PFSK-1 (cell line): ENCODE data around the gene ADGRA1.

Source experiments
- FOXP2 ChIP-seq: optimal IDR thresholded peaks from 2 replicates; pipeline ENCODE3; 2011; ENCODE audit warnings: borderline replicate concordance, control low read depth, inconsistent platforms; ENCODE audit not compliant: insufficient read depth; ENCODE audit errors: extremely low read length, extremely low read depth
- POLR2AphosphoS5 ChIP-seq: IDR thresholded peaks from 2 replicates; pipeline ENCODE4 v1.6.1; 2012; ENCODE audit warnings: low read depth, mild to moderate bottlenecking, control low read depth, low read length, moderate library complexity
- SIN3A ChIP-seq: IDR thresholded peaks from 2 replicates; pipeline ENCODE4 v1.6.1; 2012; ENCODE audit warnings: mild to moderate bottlenecking, low read length, moderate library complexity, borderline replicate concordance; ENCODE audit not compliant: insufficient read depth
- TAF1 ChIP-seq: IDR thresholded peaks from 2 replicates; pipeline ENCODE4 v1.6.1; 2012; ENCODE audit warnings: low read length, control low read depth, borderline replicate concordance; ENCODE audit not compliant: insufficient read depth
- TF ChIP-seq, protein P1 (sequence below), 2 experiments: IDR thresholded peaks; 2 replicates each; pipeline versions ENCODE4 v1.6.1 to v1.8.0; 2011 to 2012; ENCODE audit warnings: low read depth in 2 of 2, low read length in 2 of 2, control low read depth in 1 of 2, inconsistent platforms in 1 of 2, mild to moderate bottlenecking in 1 of 2, moderate library complexity in 1 of 2; ENCODE audit not compliant: insufficient read depth in 1 of 2

The ADGRA1 gene

DNA sequence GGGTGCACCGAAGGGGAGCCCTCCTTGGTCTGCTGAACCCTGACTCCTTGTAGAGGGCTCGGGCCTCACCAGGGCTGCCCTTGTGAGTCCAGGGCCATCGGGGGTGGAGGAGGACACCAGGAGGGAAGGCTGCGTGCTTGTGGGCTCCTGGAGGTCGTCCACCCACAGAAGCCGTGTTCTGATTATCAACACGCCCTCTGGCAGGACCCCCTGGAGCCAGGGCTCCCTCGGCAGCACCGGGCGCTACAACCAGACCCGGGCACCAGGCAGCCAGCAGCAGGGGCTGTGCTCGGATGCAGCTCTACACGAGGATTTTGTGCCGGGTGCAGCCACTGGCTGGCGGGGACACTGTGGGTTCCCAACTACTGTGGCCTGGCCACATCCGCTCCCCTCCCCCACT, 6.1 kb upstream of the ADGRA1 start:
- TF ChIP-seq, protein P1, sequence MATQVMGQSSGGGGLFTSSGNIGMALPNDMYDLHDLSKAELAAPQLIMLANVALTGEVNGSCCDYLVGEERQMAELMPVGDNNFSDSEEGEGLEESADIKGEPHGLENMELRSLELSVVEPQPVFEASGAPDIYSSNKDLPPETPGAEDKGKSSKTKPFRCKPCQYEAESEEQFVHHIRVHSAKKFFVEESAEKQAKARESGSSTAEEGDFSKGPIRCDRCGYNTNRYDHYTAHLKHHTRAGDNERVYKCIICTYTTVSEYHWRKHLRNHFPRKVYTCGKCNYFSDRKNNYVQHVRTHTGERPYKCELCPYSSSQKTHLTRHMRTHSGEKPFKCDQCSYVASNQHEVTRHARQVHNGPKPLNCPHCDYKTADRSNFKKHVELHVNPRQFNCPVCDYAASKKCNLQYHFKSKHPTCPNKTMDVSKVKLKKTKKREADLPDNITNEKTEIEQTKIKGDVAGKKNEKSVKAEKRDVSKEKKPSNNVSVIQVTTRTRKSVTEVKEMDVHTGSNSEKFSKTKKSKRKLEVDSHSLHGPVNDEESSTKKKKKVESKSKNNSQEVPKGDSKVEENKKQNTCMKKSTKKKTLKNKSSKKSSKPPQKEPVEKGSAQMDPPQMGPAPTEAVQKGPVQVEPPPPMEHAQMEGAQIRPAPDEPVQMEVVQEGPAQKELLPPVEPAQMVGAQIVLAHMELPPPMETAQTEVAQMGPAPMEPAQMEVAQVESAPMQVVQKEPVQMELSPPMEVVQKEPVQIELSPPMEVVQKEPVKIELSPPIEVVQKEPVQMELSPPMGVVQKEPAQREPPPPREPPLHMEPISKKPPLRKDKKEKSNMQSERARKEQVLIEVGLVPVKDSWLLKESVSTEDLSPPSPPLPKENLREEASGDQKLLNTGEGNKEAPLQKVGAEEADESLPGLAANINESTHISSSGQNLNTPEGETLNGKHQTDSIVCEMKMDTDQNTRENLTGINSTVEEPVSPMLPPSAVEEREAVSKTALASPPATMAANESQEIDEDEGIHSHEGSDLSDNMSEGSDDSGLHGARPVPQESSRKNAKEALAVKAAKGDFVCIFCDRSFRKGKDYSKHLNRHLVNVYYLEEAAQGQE (IDR thresholded peaks at IDR 0.05; ENCODE audit: insufficient read depth in 1 of 2, low read depth in 2 of 2, low read length in 2 of 2) = no peak
- no peak for TF ChIP-seq TAF1
- TF ChIP-seq POLR2AphosphoS5 = no peak
- no peak for TF ChIP-seq FOXP2
- no peak for TF ChIP-seq SIN3A

DNA sequence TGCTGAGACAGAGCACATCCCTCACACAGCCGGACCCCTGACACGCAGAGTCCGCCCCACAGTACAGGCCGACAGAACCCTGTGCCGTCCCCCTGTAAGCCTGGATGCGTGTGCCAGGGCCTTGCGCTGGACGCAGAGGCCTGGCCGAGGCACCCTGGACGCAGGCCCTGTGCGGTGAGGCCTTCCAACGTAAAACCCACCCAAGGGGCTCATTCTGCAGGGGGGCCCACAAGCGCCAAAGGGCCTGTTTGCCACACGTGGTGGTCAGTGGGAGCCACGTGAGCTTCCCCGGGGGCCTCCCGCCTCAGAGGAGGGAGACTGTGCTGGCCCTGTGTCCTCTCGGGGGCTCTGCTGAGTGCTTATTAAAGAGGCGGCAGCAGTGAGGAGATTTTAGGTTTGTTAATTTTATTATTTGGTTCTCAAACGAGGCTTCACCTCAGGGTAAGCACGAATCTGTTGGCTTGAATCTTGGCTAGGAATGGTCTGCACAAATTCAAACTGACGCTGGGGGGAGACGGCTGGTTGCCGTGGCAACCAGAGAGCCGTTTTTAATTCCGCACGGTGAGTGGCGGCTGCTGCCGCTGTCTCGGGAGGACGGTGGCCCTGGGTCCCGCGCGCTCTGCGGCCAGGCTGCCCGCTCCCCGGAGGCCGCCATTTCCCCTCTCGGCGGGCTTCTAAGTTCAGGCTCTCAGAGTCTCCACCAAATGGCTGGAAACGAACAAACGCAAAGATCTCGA, 4.9 kb upstream of the ADGRA1 start:
- TF ChIP-seq POLR2AphosphoS5 (no peak), FOXP2 (no peak), TAF1 (no peak), SIN3A (no peak)
- TF ChIP-seq, protein P1 (IDR thresholded peaks at IDR 0.05; ENCODE audit: insufficient read depth in 1 of 2, low read depth in 2 of 2, low read length in 2 of 2) = no peak

DNA sequence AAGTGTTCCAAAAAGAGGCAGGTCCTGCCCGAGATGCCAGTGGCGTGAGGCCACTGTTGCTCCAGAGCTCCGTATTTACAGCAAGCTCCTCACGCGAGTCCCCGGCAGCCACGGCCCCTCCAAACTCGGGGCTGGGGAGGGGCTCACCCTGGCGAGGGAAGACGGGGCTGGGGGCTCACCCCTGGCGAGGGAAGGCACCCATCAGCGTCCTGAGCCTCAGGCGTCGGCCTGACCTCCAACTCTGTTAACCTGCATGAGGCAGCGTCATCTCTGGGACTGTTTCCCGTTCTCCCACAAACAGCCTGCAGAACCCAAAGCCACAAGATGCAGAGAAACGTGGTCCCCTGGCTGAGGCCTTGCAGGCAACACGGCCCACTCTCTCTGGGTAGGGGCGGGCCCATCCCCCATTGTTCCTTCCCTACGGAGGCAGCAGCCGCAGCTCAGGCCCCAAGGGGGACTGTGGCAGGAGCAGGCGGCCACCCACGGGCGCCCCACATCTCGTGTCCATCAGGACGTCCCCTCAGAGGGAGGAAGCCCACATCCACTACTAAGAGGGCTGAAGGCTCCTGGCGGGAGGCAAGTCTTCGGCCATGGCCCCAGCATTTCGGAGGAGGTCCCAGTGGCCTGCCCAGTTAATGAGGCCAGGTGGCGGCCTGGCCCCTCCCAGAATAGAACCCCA, 4.2 kb upstream of the ADGRA1 start:
- TF ChIP-seq SIN3A (no peak), POLR2AphosphoS5 (no peak), TAF1 (no peak), FOXP2 (no peak)
- TF ChIP-seq, protein P1 (IDR thresholded peaks at IDR 0.05; ENCODE audit: insufficient read depth in 1 of 2, low read depth in 2 of 2, low read length in 2 of 2) = no peak

DNA sequence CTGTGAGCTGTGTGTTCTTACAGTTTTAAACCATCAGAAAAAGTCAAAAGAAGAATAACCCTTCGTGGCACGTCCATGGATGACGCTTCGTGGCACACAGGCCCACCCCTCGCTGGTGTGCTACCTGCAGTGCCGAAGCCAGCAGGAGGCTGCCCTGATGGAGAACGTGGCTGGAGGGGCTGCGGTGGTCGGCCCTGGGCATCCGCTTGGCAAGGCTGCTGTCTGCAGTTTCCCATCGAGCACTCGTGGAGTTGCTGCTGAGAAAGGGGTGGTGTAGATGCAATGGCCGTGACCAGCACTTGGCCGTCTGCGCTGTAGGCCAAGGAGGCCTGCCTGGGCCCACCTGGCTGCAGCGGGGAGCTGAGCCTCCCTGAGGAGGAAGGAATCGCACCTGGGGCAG, 3.2 kb upstream of the ADGRA1 start:
- TF ChIP-seq TAF1 (no peak), FOXP2 (no peak), POLR2AphosphoS5 (no peak), SIN3A (no peak)
- TF ChIP-seq, protein P1 (IDR thresholded peaks at IDR 0.05; ENCODE audit: insufficient read depth in 1 of 2, low read depth in 2 of 2, low read length in 2 of 2) = no peak
